GM18502 (cell line): ENCODE results near the gene TPI1.
A peak's percentile ranks its signal among the peaks of the same experiment; 100 is the strongest.

Experiments used
- ATAC-seq: cut with Tn5 transposase; IDR thresholded peaks from one replicate; pipeline ENCODE4 v1.9.1; 2021; ENCODE audit warnings: mild to moderate bottlenecking; ENCODE audit not compliant: unreplicated experiment, poor library complexity

TPI1 gene

DNA sequence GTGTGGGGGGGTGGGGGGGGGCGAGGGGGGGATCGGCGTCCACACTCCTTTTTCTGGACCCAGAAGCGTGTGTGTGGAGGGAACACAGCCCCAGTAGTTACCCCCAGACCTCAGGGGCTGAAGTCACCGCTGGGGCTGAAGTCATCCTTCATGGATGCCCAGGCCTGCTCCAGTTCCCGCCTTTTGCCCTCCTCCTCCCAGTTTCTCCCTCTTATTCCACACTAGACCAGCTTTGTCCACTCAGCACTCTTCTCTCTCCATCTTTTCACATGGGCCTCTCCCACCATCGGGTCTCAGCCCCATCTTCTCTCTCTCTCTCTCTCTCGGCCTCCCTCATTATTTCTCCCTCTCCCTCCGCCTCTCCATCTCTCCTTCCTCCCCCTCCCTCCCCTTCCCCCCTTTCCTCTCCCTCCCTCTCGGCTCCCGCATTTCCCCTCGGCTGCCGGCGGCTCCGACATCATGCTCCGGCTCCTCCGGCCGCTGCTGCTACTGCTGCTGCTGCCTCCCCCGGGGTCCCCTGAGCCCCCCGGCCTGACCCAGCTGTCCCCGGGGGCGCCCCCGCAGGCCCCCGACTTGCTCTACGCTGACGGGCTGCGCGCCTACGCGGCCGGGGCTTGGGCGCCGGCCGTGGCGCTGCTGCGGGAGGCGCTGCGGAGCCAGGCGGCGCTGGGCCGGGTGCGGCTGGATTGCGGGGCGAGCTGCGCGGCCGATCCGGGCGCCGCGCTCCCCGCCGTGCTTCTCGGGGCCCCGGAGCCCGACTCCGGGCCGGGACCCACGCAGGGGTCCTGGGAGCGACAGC is 39.1 kb upstream of the TPI1 start, which contains the start of gene P3H3:
Gene P3H3 (plus strand): TSS at position 426 of the 799 bp plus-strand sequence. CDS start 34 bp downstream, at position 460.
- no peak for ATAC-seq

DNA sequence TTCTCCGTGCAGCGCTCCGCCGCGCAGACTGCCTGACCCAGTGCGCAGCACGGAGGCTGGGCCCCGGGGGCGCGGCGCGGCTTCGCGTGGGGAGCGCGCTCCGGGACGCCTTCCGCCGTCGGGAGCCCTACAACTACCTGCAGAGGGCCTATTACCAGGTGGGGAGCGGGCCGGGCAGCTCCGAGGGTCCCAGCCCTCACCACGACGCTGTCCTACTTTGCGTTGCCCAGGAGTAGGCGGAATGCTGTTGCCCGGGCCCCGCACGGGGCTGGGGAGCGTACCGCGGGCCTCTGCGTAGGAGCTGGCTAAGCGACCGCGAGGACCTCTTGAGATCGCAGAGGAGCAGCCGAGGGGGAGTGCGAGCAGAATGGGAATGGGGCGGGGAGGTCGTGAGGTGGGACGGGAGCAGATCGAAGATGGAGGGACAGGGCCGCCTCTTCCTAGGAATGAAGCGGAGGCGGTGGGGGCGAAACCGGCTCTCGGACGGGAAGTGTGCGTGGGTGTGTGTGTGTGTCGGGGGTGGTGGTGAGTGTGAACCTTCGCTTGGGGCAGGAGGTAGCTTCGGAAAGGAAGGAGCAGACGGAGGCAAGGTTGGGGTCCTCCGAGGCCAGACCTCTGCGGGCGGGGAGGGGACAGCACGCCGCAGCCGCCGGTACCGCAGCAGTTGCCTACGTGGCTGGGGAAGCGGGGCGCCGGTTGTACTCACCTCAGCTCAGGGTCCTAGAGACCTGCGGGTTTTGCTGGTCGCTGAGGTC is 38.4 kb upstream of the TPI1 start:
- ATAC-seq = no peak

GRCh38 chr12:6829536-6830220 is 37.7 kb upstream of the TPI1 start:
- no peak for ATAC-seq

DNA sequence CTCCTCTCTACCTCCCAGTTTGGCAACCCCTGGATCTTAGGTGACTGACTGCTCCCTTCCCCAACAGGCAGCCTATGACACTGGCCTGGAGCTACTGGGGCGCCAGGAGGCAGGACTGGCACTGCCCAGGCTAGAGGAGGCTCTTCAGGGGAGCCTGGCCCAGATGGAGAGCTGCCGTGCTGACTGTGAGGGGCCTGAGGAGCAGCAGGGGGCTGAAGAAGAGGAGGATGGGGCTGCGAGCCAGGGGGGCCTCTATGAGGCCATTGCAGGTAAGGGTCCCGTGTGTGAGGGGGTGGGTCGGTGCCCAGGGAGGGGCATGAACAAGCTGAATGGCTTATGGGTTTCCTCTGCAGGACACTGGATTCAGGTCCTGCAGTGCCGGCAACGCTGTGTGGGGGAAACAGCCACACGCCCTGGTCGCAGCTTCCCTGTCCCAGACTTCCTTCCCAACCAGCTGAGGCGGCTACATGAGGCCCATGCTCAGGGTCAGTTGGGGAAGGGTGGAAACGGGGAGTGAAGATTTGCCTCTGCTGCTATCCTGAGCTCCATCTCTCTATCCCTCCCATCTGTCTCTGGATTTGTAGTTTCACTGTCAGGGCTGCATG is 36.9 kb upstream of the TPI1 start:
- no peak for ATAC-seq

GRCh38 chr12:6830999-6831398 is 36.3 kb upstream of the TPI1 start:
- no peak for ATAC-seq

- no peak for ATAC-seq
These were observed 35.8 kb upstream of the TPI1 start for GRCh38 chr12:6831450-6831995.

- ATAC-seq = no peak
These were observed 35.2 kb upstream of the TPI1 start for GRCh38 chr12:6832125-6832524.

GRCh38 chr12:6833189-6833890 is 34.0 kb upstream of the TPI1 start:
- no peak for ATAC-seq

GRCh38 chr12:6834254-6834653 is 33.1 kb upstream of the TPI1 start:
- ATAC-seq = no peak

DNA sequence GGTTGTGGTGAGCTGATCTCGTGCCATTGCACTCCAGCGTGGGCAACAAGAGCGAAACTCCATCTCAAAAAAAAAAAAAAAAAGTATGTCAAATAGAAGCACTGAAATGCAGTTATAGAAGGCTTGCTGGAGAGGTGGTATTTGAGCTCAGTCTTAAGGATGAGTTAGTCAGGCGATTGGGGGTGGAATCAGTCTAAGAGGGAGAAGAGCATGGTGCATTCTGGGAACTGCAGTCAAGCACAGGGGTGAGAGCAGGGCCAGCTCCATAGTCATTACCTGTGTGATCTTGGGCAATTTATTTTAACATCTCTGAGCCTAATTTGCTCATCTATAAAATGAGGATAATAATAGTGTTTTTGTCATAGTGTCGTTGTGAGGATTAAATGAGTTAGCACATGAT is 32.5 kb upstream of the TPI1 start:
- ATAC-seq = no peak

DNA sequence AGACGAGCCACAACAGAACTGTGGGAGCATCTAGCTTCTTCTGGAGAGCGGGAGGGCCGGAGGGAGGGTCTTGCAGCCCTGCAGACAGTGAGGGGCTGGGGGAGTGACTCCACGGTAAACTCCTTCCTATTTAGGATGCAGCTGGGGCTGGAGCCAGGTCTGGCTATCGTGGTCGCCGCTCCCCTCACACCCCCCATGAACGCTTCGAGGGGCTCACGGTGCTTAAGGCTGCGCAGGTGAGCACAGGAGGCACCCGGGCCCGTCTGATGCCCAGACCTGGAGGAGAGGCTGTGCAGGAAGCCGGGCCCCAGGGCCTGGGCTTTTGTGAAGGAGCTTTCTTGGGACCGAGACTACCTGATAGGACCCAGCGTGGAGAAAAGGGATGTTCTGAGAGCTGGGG is 30.5 kb upstream of the TPI1 start:
- ATAC-seq = no peak

GRCh38 chr12:6837370-6838060 is 29.8 kb upstream of the TPI1 start:
- no peak for ATAC-seq

GRCh38 chr12:6838854-6839253 is 28.5 kb upstream of the TPI1 start:
- no peak for ATAC-seq

DNA sequence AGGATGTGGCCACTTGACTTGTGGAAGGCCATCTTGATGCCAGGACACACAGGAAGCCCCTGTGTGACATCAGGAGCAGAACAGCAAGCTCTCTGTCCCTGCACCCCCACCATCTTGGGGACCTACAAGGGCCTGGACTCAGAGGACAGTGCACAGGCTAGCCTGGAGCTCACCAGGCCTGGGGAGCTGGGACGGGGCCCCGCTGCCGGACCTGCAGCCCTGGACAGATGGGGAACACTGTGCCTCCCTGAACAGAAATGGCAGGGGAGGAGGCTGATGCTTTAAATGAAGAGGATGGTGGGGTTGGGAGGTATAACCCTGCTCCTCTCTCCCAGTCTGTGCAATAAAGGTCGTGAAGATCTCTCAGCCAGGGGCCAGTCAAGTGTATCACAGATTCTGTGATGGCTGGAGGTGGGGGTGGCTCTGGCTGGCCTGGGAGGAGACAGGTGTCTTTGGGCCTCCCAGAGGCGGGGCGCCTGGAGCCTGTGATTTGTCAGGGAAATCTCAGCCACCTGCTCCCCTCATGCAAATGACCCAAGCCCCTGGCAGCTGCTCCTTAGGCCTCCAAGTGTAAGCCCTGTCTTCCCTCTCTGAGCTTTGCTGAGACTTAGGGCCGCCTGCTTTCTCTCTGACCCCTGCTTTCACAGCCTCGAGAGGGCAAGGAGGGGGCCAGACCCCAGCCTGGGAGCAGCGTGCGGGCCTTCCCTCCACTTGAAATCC is 27.7 kb upstream of the TPI1 start:
- peak; percentile 93 for ATAC-seq

GRCh38 chr12:6840330-6840729 is 27.0 kb upstream of the TPI1 start:
- ATAC-seq = no peak

- ATAC-seq = no peak
These were observed 26.4 kb upstream of the TPI1 start, which contains the start of gene GNB3 for GRCh38 chr12:6840761-6841515. TSS of gene GNB3 (plus strand) at chr12:6840925. CDS start at chr12:6841288, 363 bp downstream.

- ATAC-seq = no peak
These were observed 25.3 kb upstream of the TPI1 start for GRCh38 chr12:6842075-6842474.
